OCI-LY3 (cell line): ENCODE measurements around the gene SCRN1.
A peak's percentile ranks its signal among the peaks of the same experiment; 100 is the strongest.

Experiments
- H2AFZ ChIP-seq: fragments of 200-600, 300-600 bp; shearing (Covaris generic); 2 replicates; pipeline ENCODE4 v1.6.0; 2014; ENCODE audit warnings: antibody characterized with exemption, low read depth, low read length
- H3K27ac ChIP-seq: fragments of 200-600, 300-600 bp; sonication (generic); 2 replicates; pipeline ENCODE4 v1.5.1; 2014; ENCODE audit warnings: mild to moderate bottlenecking, low read length, moderate library complexity, mixed read lengths
- H3K27me3 ChIP-seq: fragments of 200-600, 300-600 bp; sonication (generic); 2 replicates; pipeline ENCODE4 v1.6.1; 2014; ENCODE audit warnings: low read depth, low read length, mixed read lengths
- H3K36me3 ChIP-seq: fragments of 200-600, 300-600 bp; sonication (generic); replicated peaks from 2 replicates; pipeline ENCODE3; 2014; ENCODE audit warnings: low read depth, low read length, mixed read lengths
- H3K4me1 ChIP-seq: fragments of 300-600, 200-600 bp; sonication (generic); 2 replicates; pipeline ENCODE4 v1.6.1; 2014; ENCODE audit warnings: low read length, mixed read lengths
- H3K4me2 ChIP-seq: fragments of 200-600, 300-600 bp; sonication (generic); 2 replicates; pipeline ENCODE4 v1.6.1; 2014; ENCODE audit warnings: low read length, mixed read lengths
- H3K4me3 ChIP-seq: fragments of 300-600, 200-600 bp; sonication (generic); 2 replicates; pipeline ENCODE4 v1.5.1; 2014; ENCODE audit warnings: antibody characterized with exemption, mild to moderate bottlenecking, low read length, moderate library complexity
- H3K79me2 ChIP-seq: fragments of 300-600, 200-600 bp; shearing (Covaris generic); 2 replicates; pipeline ENCODE4 v1.6.1; 2014; ENCODE audit warnings: mild to moderate bottlenecking, low read length, mixed read lengths
- H3K9ac ChIP-seq: fragments of 300-600, 200-600 bp; shearing (Covaris generic); 2 replicates; pipeline ENCODE4 v1.6.0; 2014; ENCODE audit warnings: mild to moderate bottlenecking, low read length, moderate library complexity
- H3K9me3 ChIP-seq: fragments of 200-600, 300-600 bp; shearing (Covaris generic); 2 replicates; pipeline ENCODE4 v1.6.1; 2014; ENCODE audit warnings: low read length, mixed read lengths; ENCODE audit not compliant: insufficient read depth
- H4K20me1 ChIP-seq: fragments of 200-600, 300-600 bp; sonication (generic); 2 replicates; pipeline ENCODE4 v1.6.1; 2016; ENCODE audit warnings: low read length, mixed read lengths; ENCODE audit not compliant: insufficient read depth
- EZH2phosphoT487 ChIP-seq: fragments of 200-600 bp; shearing (Covaris generic); IDR thresholded peaks from 2 replicates; pipeline ENCODE4 v1.6.1; 2018; ENCODE audit warnings: antibody characterized with exemption, mixed run types, low read depth
- TF ChIP-seq, protein P1 (sequence below): fragments of 200-600, 300-600 bp; sonication (generic); IDR thresholded peaks from 2 replicates; pipeline ENCODE4 v1.5.1; 2014; ENCODE audit warnings: antibody characterized with exemption, low read length, low read depth

Gene SCRN1

DNA sequence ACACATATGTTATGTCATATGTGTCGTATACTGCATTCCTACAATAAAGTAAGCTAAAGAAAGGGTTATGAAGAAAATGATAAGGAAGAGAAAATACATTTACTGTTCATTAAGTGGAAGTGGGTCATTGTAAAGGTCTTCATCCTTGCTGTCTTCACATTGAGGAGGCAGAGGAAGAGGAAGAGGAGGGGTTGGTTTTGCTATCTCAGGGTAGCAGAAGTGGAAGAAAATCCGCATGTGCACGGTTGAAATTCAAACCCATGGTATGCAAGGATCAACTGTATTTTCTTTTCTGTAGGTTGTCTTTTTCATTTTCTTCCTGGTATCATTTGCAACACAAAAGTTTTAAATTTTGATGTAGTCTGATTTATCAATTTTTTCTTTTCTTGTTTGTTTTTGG, 44.9 kb upstream of the SCRN1 start:
- H3K9ac ChIP-seq: no peak overlapping the region
- TF ChIP-seq, protein P1, sequence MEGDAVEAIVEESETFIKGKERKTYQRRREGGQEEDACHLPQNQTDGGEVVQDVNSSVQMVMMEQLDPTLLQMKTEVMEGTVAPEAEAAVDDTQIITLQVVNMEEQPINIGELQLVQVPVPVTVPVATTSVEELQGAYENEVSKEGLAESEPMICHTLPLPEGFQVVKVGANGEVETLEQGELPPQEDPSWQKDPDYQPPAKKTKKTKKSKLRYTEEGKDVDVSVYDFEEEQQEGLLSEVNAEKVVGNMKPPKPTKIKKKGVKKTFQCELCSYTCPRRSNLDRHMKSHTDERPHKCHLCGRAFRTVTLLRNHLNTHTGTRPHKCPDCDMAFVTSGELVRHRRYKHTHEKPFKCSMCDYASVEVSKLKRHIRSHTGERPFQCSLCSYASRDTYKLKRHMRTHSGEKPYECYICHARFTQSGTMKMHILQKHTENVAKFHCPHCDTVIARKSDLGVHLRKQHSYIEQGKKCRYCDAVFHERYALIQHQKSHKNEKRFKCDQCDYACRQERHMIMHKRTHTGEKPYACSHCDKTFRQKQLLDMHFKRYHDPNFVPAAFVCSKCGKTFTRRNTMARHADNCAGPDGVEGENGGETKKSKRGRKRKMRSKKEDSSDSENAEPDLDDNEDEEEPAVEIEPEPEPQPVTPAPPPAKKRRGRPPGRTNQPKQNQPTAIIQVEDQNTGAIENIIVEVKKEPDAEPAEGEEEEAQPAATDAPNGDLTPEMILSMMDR: no peak
- no peak for TF ChIP-seq EZH2phosphoT487
- peaks cover 3% of the 10 kb centered on the region for H3K36me3 ChIP-seq
- no peaks in the 10 kb centered on the region for H3K27me3 ChIP-seq
- H3K79me2 ChIP-seq: peaks cover 31% of the 10 kb centered on the region
- H3K9me3 ChIP-seq: no peaks in the 10 kb centered on the region
- H3K27ac ChIP-seq: no peak overlapping the region
- no peak overlapping the region for H3K4me2 ChIP-seq
- H2AFZ ChIP-seq: no peak overlapping the region
- peaks cover 34% of the 10 kb centered on the region for H4K20me1 ChIP-seq
- H3K4me1 ChIP-seq: peaks cover 18% of the 10 kb centered on the region
- H3K4me3 ChIP-seq: no peak overlapping the region

DNA sequence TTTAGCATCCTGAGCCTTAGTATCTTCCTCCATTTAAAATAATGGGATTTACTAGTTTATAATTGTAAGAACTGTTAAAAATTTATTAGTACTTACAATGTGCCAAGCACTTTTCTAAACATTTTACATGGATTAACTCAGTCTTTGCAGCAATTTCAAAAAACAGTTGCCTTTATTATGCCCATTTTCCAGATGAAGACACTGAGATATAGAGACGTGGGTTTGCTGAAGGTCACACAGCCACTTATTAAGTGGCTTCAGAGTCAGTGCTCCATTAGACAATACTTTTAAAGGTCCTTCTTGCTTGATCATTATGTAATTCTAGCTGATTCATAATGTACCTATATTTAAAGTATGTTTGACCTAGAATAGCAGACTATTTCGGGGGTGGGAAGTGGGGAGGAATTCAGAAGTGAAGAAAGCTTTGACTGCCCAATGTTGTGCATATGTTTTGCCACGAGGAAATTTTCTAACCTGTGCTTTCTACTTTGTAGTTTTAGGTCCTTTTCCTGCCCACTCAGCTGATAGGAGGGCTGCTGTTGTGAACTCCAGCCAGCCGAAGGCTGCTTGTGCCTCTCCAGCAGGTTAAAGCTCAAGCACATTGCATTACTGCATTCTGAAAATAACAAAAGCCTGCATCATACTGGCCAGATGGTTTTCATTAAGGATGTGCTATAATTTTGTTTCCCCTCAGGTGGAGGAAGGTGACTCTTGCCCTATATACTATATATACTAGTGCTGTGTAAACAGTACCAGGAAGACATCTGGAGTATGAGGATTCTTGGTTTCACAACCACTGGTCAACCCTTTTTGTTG, 42.9 kb upstream of the SCRN1 start:
- Histone ChIP-seq H3K27me3 (no peaks in the 10 kb centered on the region), H4K20me1 (peaks cover 33% of the 10 kb centered on the region), H3K4me1 (peaks cover 20% of the 10 kb centered on the region), H3K9ac (no peak overlapping the region), H2AFZ (no peak overlapping the region), H3K79me2 (peaks cover 41% of the 10 kb centered on the region), H3K4me3 (no peak overlapping the region), H3K9me3 (no peaks in the 10 kb centered on the region), H3K4me2 (peak overlapping the region; percentile 30), H3K36me3 (peaks cover 3% of the 10 kb centered on the region), H3K27ac (no peak overlapping the region)
- no peak for TF ChIP-seq EZH2phosphoT487
- TF ChIP-seq, protein P1: no peak

DNA sequence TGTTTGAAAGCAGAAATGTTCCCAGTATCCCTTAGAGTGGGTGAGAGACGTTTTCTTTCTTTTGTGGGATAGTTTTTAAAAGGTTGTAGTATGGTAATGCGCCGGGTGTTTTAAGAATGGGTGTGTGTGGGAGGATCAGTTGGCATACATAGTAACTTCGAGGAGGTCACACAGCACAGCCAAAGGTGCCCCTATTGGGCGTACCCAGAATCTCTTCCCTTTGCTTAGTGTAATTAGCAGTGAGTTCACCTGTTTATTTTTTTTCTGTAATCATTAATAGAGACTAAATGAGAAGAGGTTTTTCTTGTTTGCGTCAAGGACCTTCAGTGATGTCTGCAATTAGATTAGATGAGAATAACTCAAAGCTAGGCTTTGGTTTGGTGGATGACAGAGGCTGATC, 40.1 kb upstream of the SCRN1 start:
- no peak overlapping the region for H3K27ac ChIP-seq
- peaks cover 40% of the 10 kb centered on the region for H4K20me1 ChIP-seq
- peak overlapping the region; percentile 94 for H3K4me2 ChIP-seq
- H3K27me3 ChIP-seq: no peaks in the 10 kb centered on the region
- peak overlapping the region; percentile 98 for H3K9ac ChIP-seq
- TF ChIP-seq, protein P1: no peak
- H3K36me3 ChIP-seq: peaks cover 3% of the 10 kb centered on the region
- no peaks in the 10 kb centered on the region for H3K9me3 ChIP-seq
- H3K4me1 ChIP-seq: peaks cover 26% of the 10 kb centered on the region
- peaks cover 59% of the 10 kb centered on the region for H3K79me2 ChIP-seq
- no peak overlapping the region for H2AFZ ChIP-seq
- H3K4me3 ChIP-seq: peak overlapping the region; percentile 88

DNA sequence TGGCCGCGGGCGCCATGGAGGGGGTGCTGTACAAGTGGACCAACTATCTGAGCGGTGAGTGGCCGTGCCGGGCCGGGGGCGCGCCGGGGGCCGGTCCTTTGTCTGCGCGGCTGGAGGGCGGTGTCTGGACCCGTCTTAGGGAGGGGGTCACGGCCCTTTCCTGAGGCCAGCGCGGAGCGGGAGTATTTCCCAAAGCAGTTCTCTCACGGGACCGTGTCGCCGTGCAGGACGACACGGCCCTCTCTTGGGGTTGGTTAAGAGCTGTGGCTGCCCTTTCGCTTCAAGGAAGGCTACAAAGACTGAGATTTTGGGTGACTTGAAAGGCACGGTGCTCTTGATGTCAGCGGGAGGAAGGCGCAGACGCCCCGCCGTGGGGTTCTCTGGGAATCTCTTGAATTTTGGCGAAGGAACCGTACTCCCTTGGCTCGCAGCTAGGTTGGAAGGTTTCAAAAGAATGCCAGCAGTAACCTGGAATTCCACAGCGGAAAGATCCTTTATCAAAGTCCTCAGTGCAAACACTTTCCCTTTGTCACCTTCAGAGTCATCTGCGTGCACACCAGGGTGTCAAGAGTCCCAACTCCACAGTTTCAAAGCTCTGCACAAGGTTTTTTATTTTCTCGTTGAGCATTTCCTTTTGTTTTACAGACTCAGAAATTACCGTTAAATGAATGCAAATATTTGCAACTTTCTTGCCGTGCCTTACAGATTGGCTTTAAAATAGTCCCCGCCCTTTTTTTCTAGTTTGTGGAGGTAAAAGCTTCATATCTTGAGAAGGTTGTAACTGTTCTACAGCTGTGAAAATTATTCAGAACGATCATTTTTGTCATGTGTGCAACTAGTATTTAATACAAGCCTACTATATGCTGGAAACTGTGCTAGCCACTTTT, 39.4 kb upstream of the SCRN1 start:
- H3K9ac ChIP-seq: peak overlapping the region; percentile 98
- peak overlapping the region; percentile 98 for H3K27ac ChIP-seq
- peaks cover 45% of the 10 kb centered on the region for H4K20me1 ChIP-seq
- TF ChIP-seq EZH2phosphoT487: no peak
- TF ChIP-seq, protein P1: 0 out of 2 replicates have a peak, but pooled peaks have one; percentile 3
- peaks cover 65% of the 10 kb centered on the region for H3K79me2 ChIP-seq
- H2AFZ ChIP-seq: peak overlapping the region; percentile 62; the same call in 1 of the 2 replicates
- H3K4me2 ChIP-seq: peak overlapping the region; percentile 94
- H3K4me3 ChIP-seq: peak overlapping the region; percentile 88
- no peaks in the 10 kb centered on the region for H3K9me3 ChIP-seq
- peaks cover 4% of the 10 kb centered on the region for H3K36me3 ChIP-seq
- H3K27me3 ChIP-seq: no peaks in the 10 kb centered on the region
- peaks cover 29% of the 10 kb centered on the region for H3K4me1 ChIP-seq
